Thoracic aorta (tissue), 2 donors: ENCODE results near the gene GEN1. TPM values are rescaled to one million over a fixed set of nuclear protein-coding genes. Genes with fewer than 3 reads are reported as not detected.

Experiments used
- ATAC-seq: fragments of 150-250 bp; one replicate; pipeline ENCODE4 v1.8.0; 2017; ENCODE audit warnings: low read depth; ENCODE audit not compliant: insufficient number of reproducible peaks, low FRiP score
- DNase-seq: peaks from one replicate; pipeline ENCODE4 v3.0.0-alpha.2; 2020; ENCODE audit warnings: low spot score
- H3K27ac ChIP-seq, 2 donors: fragments of 200-600 bp; sonication (generic); 1 replicate in 1 of 2; 2 replicates in 1 of 2; pipeline ENCODE4 v1.5.1; 2016; ENCODE audit warnings: mild to moderate bottlenecking in 2 of 2, moderate library complexity in 2 of 2
- H3K27me3 ChIP-seq: fragments of 200-600 bp; sonication (generic); replicated peaks from 2 replicates; pipeline ENCODE4 v1.6.0; 2016; ENCODE audit warnings: mild to moderate bottlenecking; ENCODE audit not compliant: insufficient read depth
- H3K36me3 ChIP-seq: fragments of 200-600 bp; sonication (generic); one replicate; pipeline ENCODE4 v1.5.1; 2016
- H3K4me1 ChIP-seq, 2 donors: fragments of 200-600 bp; sonication (generic); 1 replicate in 1 of 2; 2 replicates in 1 of 2; pipeline versions ENCODE4 v1.5.1 to v1.6.0; 2016; ENCODE audit warnings: low read depth in 2 of 2, mild to moderate bottlenecking in 1 of 2; ENCODE audit not compliant: control insufficient read depth in 1 of 2
- H3K4me3 ChIP-seq: fragments of 200-600 bp; sonication (generic); 2 replicates; pipeline ENCODE4 v1.5.1; 2016; ENCODE audit warnings: mild to moderate bottlenecking
- H3K9me3 ChIP-seq: fragments of 200-600 bp; sonication (generic); 2 replicates; pipeline ENCODE4 v1.5.1; 2016
- CTCF ChIP-seq: fragments of 200-600 bp; sonication (generic); IDR thresholded peaks from one replicate; pipeline ENCODE4 v1.5.1; 2019; ENCODE audit warnings: antibody characterized with exemption
- total RNA-seq, 2 donors: library from RNA; depleted of rRNA; stranded (reverse); fragments of >200 nt; gene quantifications; one replicate each; pipeline versions ENCODE4 v1.1.0 to v1.2.3, GENCODE V29; 2016

GEN1 gene
- total RNA-seq, 2 donors from 2014 or later = 3.7 to 4.9 TPM

GRCh38 chr2:17747684-17748452 lies 6.1 kb upstream of the GEN1 start:
- H3K4me1 ChIP-seq = peaks cover 0 to 12% of the 10 kb centered on the region in 2 donors
- H3K27ac ChIP-seq = no peak overlapping the region
- DNase-seq (no peak), ATAC-seq (no peak)
- H3K4me3 ChIP-seq = no peak overlapping the region
- no peaks in the 10 kb centered on the region for H3K27me3 ChIP-seq
- H3K9me3 ChIP-seq = no peaks in the 10 kb centered on the region
- H3K36me3 ChIP-seq = no peaks in the 10 kb centered on the region
- no peak for TF ChIP-seq CTCF

GRCh38 chr2:17748745-17749144 lies 5.2 kb upstream of the GEN1 start:
- H3K27ac ChIP-seq = no peak overlapping the region
- no peak for ATAC-seq
- no peaks in the 10 kb centered on the region for H3K27me3 ChIP-seq
- peaks cover 0 to 13% of the 10 kb centered on the region in 2 donors for H3K4me1 ChIP-seq
- DNase-seq = no peak
- no peak for TF ChIP-seq CTCF
- H3K4me3 ChIP-seq = no peak overlapping the region
- H3K9me3 ChIP-seq = no peaks in the 10 kb centered on the region
- no peaks in the 10 kb centered on the region for H3K36me3 ChIP-seq

GRCh38 chr2:17749753-17750438 lies 4.0 kb upstream of the GEN1 start:
- Histone ChIP-seq H3K9me3 (no peaks in the 10 kb centered on the region), H3K27me3 (no peaks in the 10 kb centered on the region), H3K4me1 (peaks cover 6 to 21% of the 10 kb centered on the region in 2 donors), H3K27ac (no peak overlapping the region), H3K4me3 (no peak overlapping the region), H3K36me3 (no peaks in the 10 kb centered on the region)
- no peak for TF ChIP-seq CTCF
- no peak for DNase-seq
- no peak for ATAC-seq

GRCh38 chr2:17752246-17752645 lies 1.7 kb upstream of the GEN1 start:
- H3K27ac ChIP-seq = no peak overlapping the region
- ATAC-seq (no peak), DNase-seq (no peak)
- peak overlapping the region; percentile 89 for H3K4me3 ChIP-seq
- H3K4me1 ChIP-seq = peaks cover 11 to 22% of the 10 kb centered on the region in 2 donors
- H3K9me3 ChIP-seq = no peaks in the 10 kb centered on the region
- no peaks in the 10 kb centered on the region for H3K36me3 ChIP-seq
- no peaks in the 10 kb centered on the region for H3K27me3 ChIP-seq
- TF ChIP-seq CTCF = no peak
